Measurements from ENCODE around the gene CLEC4F.

Gene CLEC4F

GRCh38 chr2:70832386-70832785, 12.0 kb upstream of the CLEC4F start:
- Mint-ChIP-seq H3K4me1 (peaks cover 9% of the 10 kb centered on the region), H3K36me3 (no peaks in the 10 kb centered on the region), H3K4me3 (no peak overlapping the region), H3K9me3 (no peaks in the 10 kb centered on the region), H3K27ac (no peak overlapping the region)
- DNase-seq (ENCODE audit: low spot score in 2 of 2) (no peak), ATAC-seq (no peak)

- peaks cover 14% of the 10 kb centered on the region for H3K4me1 Mint-ChIP-seq
- H3K9me3 Mint-ChIP-seq = no peaks in the 10 kb centered on the region
- no peak overlapping the region for H3K4me3 Mint-ChIP-seq
- DNase-seq (ENCODE audit: low spot score in 2 of 2) (no peak), ATAC-seq (no peak)
- H3K36me3 Mint-ChIP-seq = no peaks in the 10 kb centered on the region
- H3K27ac Mint-ChIP-seq = no peak overlapping the region
These were observed 11.5 kb upstream of the CLEC4F start for GRCh38 chr2:70831861-70832260.

- Mint-ChIP-seq H3K4me1 (peaks cover 21% of the 10 kb centered on the region), H3K4me3 (no peak overlapping the region), H3K27ac (peak overlapping the region; percentile 22), H3K9me3 (no peaks in the 10 kb centered on the region), H3K36me3 (no peaks in the 10 kb centered on the region)
- DNase-seq (ENCODE audit: low spot score in 2 of 2) = no peak
- no peak for ATAC-seq
These were observed 10.0 kb upstream of the CLEC4F start for GRCh38 chr2:70830366-70830765.

- peak overlapping the region; percentile 22 for H3K27ac Mint-ChIP-seq
- no peak overlapping the region for H3K4me3 Mint-ChIP-seq
- DNase-seq (ENCODE audit: low spot score in 2 of 2) (no peak), ATAC-seq (no peak)
- no peaks in the 10 kb centered on the region for H3K9me3 Mint-ChIP-seq
- H3K36me3 Mint-ChIP-seq = no peaks in the 10 kb centered on the region
- H3K4me1 Mint-ChIP-seq = peaks cover 21% of the 10 kb centered on the region
These were observed 9.5 kb upstream of the CLEC4F start for GRCh38 chr2:70829916-70830315.

- ATAC-seq = no peak
These were observed 8.8 kb upstream of the CLEC4F start for GRCh38 chr2:70828914-70829824.

GRCh38 chr2:70828115-70828514, 7.7 kb upstream of the CLEC4F start:
- DNase-seq (ENCODE audit: low spot score in 2 of 2) (no peak), ATAC-seq (no peak)
- no peak overlapping the region for H3K27ac Mint-ChIP-seq
- H3K4me1 Mint-ChIP-seq = peaks cover 22% of the 10 kb centered on the region
- H3K36me3 Mint-ChIP-seq = no peaks in the 10 kb centered on the region
- H3K4me3 Mint-ChIP-seq = no peak overlapping the region
- no peaks in the 10 kb centered on the region for H3K9me3 Mint-ChIP-seq

More at GRCh38 chr2:70828914-70829824, 8.8 kb upstream of the CLEC4F start:
- Mint-ChIP-seq H3K4me1 (peaks cover 21% of the 10 kb centered on the region), H3K9me3 (no peaks in the 10 kb centered on the region), H3K4me3 (no peak overlapping the region), H3K36me3 (no peaks in the 10 kb centered on the region), H3K27ac (peak overlapping the region; percentile 22)
- DNase-seq (ENCODE audit: low spot score in 2 of 2) = no peak

GRCh38 chr2:70827388-70827787, 7.0 kb upstream of the CLEC4F start:
- no peak for ATAC-seq
- peaks cover 30% of the 10 kb centered on the region for H3K4me1 Mint-ChIP-seq
- peak overlapping the region; percentile 3 for H3K4me3 Mint-ChIP-seq
- H3K36me3 Mint-ChIP-seq = no peaks in the 10 kb centered on the region
- peak overlapping the region; percentile 86 for H3K27ac Mint-ChIP-seq
- DNase-seq (ENCODE audit: low spot score in 2 of 2) = no peak
- no peaks in the 10 kb centered on the region for H3K9me3 Mint-ChIP-seq

GRCh38 chr2:70826696-70827350, 6.4 kb upstream of the CLEC4F start:
- H3K27ac Mint-ChIP-seq = peak overlapping the region; percentile 86
- H3K4me3 Mint-ChIP-seq = peak overlapping the region; percentile 3
- H3K36me3 Mint-ChIP-seq = no peaks in the 10 kb centered on the region

GRCh38 chr2:70823249-70823648, 2.9 kb upstream of the CLEC4F start:
- peaks cover 26% of the 10 kb centered on the region for H3K4me1 Mint-ChIP-seq
- DNase-seq (ENCODE audit: low spot score in 2 of 2) (no peak), ATAC-seq (no peak)
- H3K9me3 Mint-ChIP-seq = no peaks in the 10 kb centered on the region
- no peaks in the 10 kb centered on the region for H3K36me3 Mint-ChIP-seq
- peak overlapping the region; percentile 17 for H3K27ac Mint-ChIP-seq
- no peak overlapping the region for H3K4me3 Mint-ChIP-seq

More at GRCh38 chr2:70826696-70827350, 6.4 kb upstream of the CLEC4F start:
- DNase-seq (ENCODE audit: low spot score in 2 of 2) (no peak), ATAC-seq (peak; percentile 55)
- Mint-ChIP-seq H3K4me1 (peaks cover 31% of the 10 kb centered on the region), H3K9me3 (no peaks in the 10 kb centered on the region)

GRCh38 chr2:70822843-70823242, 2.4 kb upstream of the CLEC4F start:
- Mint-ChIP-seq H3K27ac (peak overlapping the region; percentile 17), H3K4me3 (no peak overlapping the region), H3K36me3 (no peaks in the 10 kb centered on the region), H3K4me1 (peaks cover 26% of the 10 kb centered on the region), H3K9me3 (no peaks in the 10 kb centered on the region)
- ATAC-seq = no peak
- no peak for DNase-seq (ENCODE audit: low spot score in 2 of 2)

GRCh38 chr2:70817284-70817954, 3.0 kb downstream of the CLEC4F start:
- peak in 1 of 2 donors; percentile 60 for DNase-seq (ENCODE audit: low spot score in 2 of 2)
- ATAC-seq = peak; percentile 69
- no peaks in the 10 kb centered on the region for H3K36me3 Mint-ChIP-seq
- H3K4me1 Mint-ChIP-seq = peaks cover 9% of the 10 kb centered on the region
- no peaks in the 10 kb centered on the region for H3K9me3 Mint-ChIP-seq
- H3K27ac Mint-ChIP-seq = no peak overlapping the region
- H3K4me3 Mint-ChIP-seq = no peak overlapping the region

- Mint-ChIP-seq H3K27ac (no peak overlapping the region), H3K36me3 (no peaks in the 10 kb centered on the region), H3K4me3 (no peak overlapping the region), H3K4me1 (peaks cover 7% of the 10 kb centered on the region), H3K9me3 (no peaks in the 10 kb centered on the region)
- DNase-seq (ENCODE audit: low spot score in 2 of 2) (no peak), ATAC-seq (no peak)
These were observed 3.7 kb downstream of the CLEC4F start for GRCh38 chr2:70816726-70817125.

GRCh38 chr2:70808983-70809958, 11.1 kb downstream of the CLEC4F start:
- Mint-ChIP-seq H3K9me3 (no peaks in the 10 kb centered on the region), H3K4me3 (no peak overlapping the region), H3K4me1 (peaks cover 5% of the 10 kb centered on the region), H3K27ac (no peak overlapping the region), H3K36me3 (no peaks in the 10 kb centered on the region)
- no peak for DNase-seq (ENCODE audit: low spot score in 2 of 2)
- ATAC-seq = no peak

GRCh38 chr2:70807828-70808118, 12.6 kb downstream of the CLEC4F start:
- Mint-ChIP-seq H3K9me3 (no peaks in the 10 kb centered on the region), H3K4me3 (no peak overlapping the region), H3K27ac (no peak overlapping the region), H3K36me3 (no peaks in the 10 kb centered on the region), H3K4me1 (peaks cover 5% of the 10 kb centered on the region)
- DNase-seq (ENCODE audit: low spot score in 2 of 2) (no peak), ATAC-seq (no peak)
